ENCODE measurements around the gene ZNF454.

The ZNF454 gene
- total RNA-seq: 0 to 0.07 reads per million in 2 donors

GRCh38 chr5:178940569-178941360 lies at the start of gene ZNF454:
ZNF454 (plus strand) TSS chr5:178941198; CDS start chr5:178942792, 1,594 bp downstream.
- DNase-seq: no peak

- peak; percentile 6 for DNase-seq
These were observed 45.1 kb upstream of the ZNF454 start, which contains the start of gene ZFP2 for GRCh38 chr5:178895615-178896571. ZFP2 (plus strand) TSS chr5:178895913; CDS start chr5:178931314, 35,401 bp downstream.

GRCh38 chr5:178899289-178899688 lies 41.7 kb upstream of the ZNF454 start:
- DNase-seq: no peak

GRCh38 chr5:178902849-178903248 lies 38.1 kb upstream of the ZNF454 start:
- DNase-seq: no peak

- DNase-seq: no peak
These were observed 8.9 kb upstream of the ZNF454 start for GRCh38 chr5:178931846-178932760.

GRCh38 chr5:178941361-178941760 lies 363 bp downstream of the ZNF454 start:
- no peak for DNase-seq

- DNase-seq: no peak
These were observed 24.6 kb downstream of the ZNF454 start for GRCh38 chr5:178965465-178966055.

GRCh38 chr5:178981381-178981780 lies 40.4 kb downstream of the ZNF454 start:
- DNase-seq: no peak

GRCh38 chr5:178982941-178983340 lies 41.9 kb downstream of the ZNF454 start:
- DNase-seq: no peak

GRCh38 chr5:178983728-178984127 lies 42.7 kb downstream of the ZNF454 start:
- no peak for DNase-seq

GRCh38 chr5:178984145-178985072 lies 43.4 kb downstream of the ZNF454 start:
- no peak for DNase-seq

GRCh38 chr5:178986326-178986960 lies 45.4 kb downstream of the ZNF454 start:
- DNase-seq: no peak

- no peak for DNase-seq
These were observed 47.6 kb downstream of the ZNF454 start for GRCh38 chr5:178988436-178989220.

- no peak for DNase-seq
These were observed 48.3 kb downstream of the ZNF454 start for GRCh38 chr5:178989311-178989710.

GRCh38 chr5:178990491-178990890 lies 49.5 kb downstream of the ZNF454 start:
- no peak for DNase-seq

GRCh38 chr5:178991190-178992145 lies 50.5 kb downstream of the ZNF454 start:
- no peak for DNase-seq

GRCh38 chr5:178992291-178992895 lies 51.4 kb downstream of the ZNF454 start:
- no peak for DNase-seq

All from T-helper 9 cell (primary cell).